Activated T-cell treated with anti-CD3 and anti-CD28 coated beads for 1 hour (primary cell): ENCODE results near the gene PACS2.

Experiments used
- DNase-seq: peaks from one replicate; pipeline ENCODE4 v3.0.0-alpha.2; 2020; ENCODE audit warnings: low read depth

Gene PACS2

DNA sequence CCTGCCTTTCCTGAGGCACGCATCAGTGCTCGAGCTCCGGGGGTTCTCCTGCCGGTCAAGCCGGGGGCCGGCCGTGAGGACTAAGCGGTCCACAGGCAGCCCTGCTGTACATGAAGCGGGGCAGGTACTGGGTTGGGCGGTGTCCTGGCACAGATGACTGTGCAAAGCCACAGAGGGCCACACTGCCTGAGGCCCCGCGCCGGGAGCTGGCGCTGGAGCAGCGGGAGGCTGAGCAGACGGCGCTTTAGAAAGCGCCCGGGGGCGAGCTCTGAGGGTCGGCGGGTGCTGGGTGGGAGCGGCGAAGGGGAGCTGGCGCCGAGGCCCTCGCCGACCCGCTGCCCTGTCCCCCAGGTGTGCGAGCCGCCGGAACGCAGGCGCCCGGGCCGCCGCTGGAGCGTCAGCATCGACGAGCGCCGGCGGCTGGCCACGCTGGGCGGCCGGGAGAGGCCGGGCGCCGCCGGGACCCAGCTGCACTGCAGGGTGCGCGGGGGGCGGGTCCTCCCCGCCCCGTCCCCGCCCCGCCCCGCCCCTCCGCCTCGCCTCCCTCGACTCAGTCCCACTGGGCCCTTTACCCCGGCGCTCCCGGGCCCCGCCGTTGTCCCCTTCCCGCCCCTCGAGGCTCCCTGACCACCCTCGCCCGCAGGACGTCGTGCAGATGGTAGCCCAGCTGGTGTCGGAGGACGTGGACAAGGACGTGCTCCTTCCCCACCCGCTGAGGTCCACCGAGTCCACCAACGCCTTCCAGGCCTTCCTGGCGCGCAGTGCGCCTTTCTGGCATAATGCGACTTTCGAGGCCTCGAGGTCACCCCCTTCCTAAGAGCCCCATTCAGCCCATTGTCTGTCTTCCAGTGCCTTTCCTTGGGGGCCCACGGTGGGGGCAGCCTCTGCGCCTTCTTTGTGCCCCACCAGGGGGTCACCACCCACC lies 96.7 kb downstream of the PACS2 start:
- no peak for DNase-seq

GRCh38 chr14:105411985-105412770 lies 97.6 kb downstream of the PACS2 start:
- no peak for DNase-seq

DNA sequence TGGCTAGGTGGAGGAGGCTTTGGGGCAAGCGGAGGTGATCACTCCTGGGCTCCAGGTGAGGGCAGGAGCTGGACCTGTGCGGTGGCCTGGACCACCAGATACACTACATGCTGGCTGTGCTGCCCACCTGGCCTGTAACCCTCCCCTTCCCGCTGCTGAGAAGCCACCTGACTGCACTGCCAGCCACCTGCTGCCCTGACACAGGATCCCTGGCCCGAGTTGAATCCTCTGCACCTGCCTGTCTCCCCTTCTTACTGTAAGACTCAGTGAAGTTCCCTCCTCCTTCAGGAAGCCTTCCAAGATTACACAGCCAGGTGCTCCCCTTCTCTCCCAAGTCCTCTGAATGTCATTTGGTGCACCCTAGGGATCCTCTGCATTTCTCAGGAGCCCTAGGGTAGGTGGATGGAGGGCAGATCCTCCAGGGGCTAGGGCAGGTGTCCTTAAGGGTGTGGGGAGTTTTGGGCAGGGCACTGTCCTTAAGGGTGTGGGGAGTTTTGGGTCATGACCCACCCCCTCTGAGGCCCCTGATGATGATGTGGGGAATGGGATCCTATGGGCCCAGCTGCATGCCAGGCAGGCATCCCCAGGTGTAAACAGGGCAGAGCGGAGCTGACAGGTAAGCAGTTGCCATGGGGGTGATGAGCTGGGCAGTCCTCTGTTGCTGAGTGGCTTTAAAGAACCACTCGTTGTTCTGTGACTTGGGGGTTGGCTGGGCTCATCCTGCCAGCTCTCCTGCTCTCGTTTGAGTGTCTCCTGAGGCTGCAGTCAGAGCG lies 98.4 kb downstream of the PACS2 start:
- no peak for DNase-seq

DNA sequence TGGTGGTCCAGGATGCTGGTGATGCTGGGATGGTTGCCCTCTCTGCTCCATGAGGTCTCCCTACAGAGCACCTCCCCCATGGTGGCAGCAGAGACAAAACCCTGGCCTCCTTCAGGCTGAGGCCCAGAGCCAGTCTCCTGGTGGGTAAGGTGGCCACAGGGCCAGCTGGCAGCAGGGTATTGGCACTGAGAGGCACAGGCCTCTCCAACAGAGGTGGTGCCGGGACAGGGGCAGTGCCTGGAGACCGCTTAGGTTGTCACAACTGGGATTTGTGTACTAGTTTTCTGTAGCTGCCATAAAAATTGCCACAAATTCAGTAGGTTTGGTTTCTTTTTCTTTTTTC lies 99.0 kb downstream of the PACS2 start:
- no peak for DNase-seq

GRCh38 chr14:105414456-105415371 lies 100.2 kb downstream of the PACS2 start:
- DNase-seq: peak; percentile 41

DNA sequence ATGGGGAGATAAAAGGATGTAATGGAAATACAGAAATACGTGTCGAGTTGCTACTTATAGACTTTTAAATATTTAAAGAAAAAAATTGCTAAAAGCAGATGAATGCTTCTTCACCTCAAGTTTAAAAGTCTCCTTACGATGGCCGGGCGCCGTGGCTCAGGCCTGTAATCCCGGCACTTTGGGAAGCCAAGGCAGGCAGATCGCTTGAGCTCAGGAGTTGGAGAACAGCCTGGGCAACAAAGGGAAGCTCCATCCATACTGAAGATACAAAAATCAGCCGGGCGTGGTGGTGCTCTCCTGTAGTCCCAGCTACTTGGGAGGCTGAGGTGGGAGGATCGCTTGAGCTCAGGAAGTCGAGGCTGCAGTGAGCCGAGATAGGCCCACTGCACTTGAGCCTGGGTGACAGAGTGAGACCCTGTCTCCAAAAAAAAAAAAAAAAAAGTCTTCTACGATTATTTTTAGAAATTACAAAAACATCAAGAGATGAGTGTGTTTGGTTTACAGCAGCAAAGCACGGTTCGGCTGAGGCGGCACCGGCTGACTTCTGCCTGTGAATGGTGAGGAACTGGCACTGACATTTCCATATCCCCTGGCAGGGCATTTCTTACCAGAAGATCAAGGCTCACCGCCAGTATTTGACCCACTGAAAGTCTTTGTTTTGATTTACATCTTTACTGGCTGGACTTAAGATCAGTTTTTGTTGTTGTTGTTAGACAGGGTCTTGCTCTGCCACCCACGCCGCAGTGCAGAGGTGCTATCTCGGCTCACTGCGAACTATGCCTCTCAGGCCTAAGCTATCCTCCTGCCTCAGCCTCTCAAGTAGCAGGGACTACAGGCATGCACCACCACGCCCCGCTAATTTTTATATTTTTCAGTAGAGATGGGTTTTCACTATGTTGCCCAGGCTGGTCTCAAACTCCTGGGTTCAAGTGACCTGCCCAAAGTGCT lies 101.2 kb downstream of the PACS2 start:
- DNase-seq: no peak

GRCh38 chr14:105416671-105417070 lies 102.1 kb downstream of the PACS2 start:
- no peak for DNase-seq

DNA sequence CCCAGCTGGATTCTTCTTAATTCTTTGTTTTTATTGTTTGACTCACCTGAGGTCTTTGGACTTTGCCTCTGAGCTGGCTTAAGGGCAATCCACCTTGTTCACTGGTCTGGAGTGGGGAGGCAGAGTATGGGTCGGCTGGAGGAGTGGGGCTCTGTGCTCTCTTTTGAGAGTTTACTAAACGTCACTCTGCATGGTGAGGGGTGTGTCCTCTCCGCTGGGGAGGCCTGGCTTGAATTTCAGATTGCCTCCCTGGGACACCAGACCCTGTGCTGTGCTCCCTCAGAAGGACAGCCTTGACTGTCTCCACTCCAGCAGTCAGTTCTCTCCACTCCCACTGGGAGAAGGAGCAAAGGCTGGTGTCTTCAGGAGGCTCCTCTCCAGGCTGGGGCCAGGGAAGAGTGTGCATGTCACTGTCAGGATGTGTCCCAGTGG lies 103.2 kb downstream of the PACS2 start:
- no peak for DNase-seq

DNA sequence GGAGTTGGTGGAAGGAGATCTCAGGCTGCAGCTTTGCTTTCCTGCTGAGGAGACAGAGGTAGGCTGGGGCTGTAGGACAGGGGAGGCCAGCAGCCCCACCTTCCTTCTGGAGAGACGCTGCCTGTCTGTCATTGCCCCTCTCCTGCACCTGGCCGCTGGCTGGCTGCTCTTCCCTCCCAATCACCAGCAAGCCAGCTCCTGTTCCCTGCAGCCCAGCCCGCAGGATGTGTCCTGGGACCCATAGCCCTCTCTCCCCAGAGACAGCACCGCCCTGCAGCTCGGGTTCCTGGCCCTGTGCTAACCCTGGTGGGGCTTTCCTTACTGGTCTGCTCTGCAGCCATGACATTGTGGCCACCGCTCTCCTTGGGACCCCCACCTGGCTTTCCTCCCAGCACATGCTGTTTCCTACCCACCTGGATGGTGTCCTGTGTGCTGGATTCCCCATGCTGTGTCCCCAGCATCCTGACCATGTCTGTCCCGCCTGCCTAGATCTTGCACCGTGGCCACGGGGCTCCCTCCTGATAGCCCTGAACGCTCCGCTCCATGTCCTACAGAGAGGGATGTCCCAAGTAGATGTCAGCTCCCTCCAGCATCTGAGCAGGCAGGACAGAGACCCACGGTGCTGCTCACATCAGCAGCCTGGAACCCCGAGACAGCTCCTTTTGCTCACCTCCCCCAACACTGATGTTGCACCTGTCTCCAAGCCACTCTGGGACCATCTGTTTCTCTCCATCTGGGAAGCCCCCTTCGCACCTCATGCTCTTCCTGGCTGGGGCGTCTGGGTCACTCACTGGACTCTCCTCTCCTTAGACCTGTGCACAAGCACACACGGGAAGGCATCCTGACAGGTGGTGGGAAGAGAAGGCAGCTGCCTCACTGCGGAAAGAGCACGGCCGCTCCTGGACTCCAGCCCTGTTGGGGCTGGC lies 104.0 kb downstream of the PACS2 start:
- DNase-seq: no peak

- peak; percentile 41 for DNase-seq
These were observed 104.9 kb downstream of the PACS2 start, which contains the start of gene MTA1 for GRCh38 chr14:105419195-105420091. Gene MTA1 (plus strand): TSS chr14:105419827. CDS start chr14:105420036, 209 bp downstream.

DNA sequence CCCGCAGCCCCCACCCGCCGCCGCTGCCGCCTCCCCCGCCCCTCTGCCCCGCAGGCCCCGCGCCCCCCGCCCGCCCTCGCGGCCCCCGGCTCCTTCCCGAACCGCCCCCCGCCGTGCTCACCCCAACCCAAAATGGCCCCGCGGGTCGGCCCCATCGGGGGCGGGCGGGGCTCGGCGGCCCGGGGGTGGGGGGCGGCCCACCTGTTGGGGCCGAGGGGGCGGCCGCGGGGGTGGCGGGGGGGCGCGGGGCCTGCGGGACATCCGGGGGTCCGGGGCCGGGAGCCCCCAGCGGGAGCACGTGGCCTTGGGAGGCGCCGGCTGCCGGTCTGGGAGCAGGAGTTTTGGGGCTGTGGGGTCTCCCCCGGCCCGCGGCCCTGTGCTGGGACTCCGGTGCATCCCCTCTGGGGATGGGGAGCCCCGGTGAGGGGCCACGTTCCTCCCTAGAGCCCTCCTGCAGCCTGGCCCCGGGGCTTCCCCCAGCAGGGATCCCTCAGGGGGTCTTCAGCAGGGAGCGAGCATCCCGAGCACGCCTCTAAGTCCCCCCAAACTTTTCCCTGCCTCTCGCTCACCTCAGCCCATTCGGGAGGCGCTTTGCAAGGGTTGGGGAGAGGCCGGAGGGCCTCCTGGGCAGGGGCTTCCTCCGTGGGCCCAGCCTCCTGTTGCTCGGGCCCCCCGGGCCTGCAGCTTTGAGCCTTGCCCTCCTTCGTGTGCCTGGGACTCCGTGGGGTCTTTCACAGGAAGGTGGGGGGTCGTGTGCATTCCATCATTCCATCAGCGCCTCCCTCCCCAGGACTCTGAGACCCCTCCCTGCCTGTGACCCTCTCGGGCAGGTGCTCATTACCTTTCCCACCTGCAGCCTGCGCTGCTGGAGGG lies 105.8 kb downstream of the PACS2 start:
- no peak for DNase-seq

GRCh38 chr14:105420974-105421674 lies 106.6 kb downstream of the PACS2 start:
- DNase-seq: no peak

- DNase-seq: no peak
These were observed 107.4 kb downstream of the PACS2 start for GRCh38 chr14:105421723-105422615.

DNA sequence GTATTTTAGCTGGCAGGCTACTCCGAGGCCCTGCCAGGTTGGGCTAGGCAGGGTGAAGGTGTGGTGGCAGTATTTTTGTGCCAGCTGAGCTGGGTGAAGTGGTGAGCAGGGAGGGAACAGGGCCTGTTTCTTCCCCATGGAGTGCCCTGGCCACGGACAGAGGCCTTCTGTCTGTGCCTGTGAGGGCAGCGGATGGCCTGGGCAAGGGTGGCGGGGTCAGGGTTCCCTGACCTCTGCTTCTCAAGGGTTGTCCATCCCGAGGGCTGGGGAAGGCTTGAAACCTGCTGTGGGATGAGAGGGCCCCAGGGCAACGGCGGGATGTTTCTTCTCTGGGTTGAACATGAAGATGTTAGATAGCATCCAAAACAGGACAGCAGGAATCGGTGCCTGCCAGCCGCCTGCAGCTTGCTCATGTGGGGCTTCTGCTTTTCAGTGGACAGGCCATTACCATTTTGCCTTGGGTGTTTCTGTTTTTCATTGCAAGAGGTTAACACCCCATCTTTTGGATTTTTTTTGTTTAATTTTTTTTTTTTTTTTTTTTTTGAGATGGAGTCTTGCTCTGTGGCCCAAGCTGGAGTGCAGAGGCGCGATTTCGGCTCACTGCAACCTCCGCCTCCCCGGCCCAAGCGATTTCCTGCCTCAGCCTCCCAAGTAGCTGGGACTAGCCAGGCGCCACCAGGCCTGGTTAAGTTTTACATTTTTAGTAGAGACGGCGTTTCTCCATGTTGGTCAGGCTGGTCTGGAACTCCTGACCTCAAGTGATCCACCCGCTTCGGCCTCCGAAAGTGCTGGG lies 108.3 kb downstream of the PACS2 start:
- DNase-seq: no peak
